Retinal pigment epithelial cell (primary cell): ENCODE measurements around the gene EFCAB8.

Experiments used
- DNase-seq: peaks from one replicate; pipeline ENCODE4 v3.0.0-alpha.2; 2010; ENCODE audit warnings: low read depth
- H3K4me3 ChIP-seq: 2 replicates; pipeline ENCODE4 v1.5.1; 2011; ENCODE audit warnings: mild to moderate bottlenecking, low read length, control low read depth, moderate library complexity
- CTCF ChIP-seq: conservative IDR thresholded peaks from 2 replicates; pipeline ENCODE4 v1.5.1; 2011; ENCODE audit warnings: low read depth, low read length, control low read depth, inconsistent platforms

Gene EFCAB8

GRCh38 chr20:32885952-32886351 is 27.2 kb downstream of the EFCAB8 start:
- no peak for DNase-seq
- no peak overlapping the region for H3K4me3 ChIP-seq
- no peak for TF ChIP-seq CTCF

GRCh38 chr20:32886652-32887051 is 27.9 kb downstream of the EFCAB8 start:
- H3K4me3 ChIP-seq: no peak overlapping the region
- DNase-seq: no peak
- no peak for TF ChIP-seq CTCF

GRCh38 chr20:32887492-32887891 is 28.8 kb downstream of the EFCAB8 start:
- TF ChIP-seq CTCF: no peak
- H3K4me3 ChIP-seq: no peak overlapping the region
- DNase-seq: no peak

- DNase-seq: no peak
- no peak overlapping the region for H3K4me3 ChIP-seq
- no peak for TF ChIP-seq CTCF
Observed at GRCh38 chr20:32888636-32889035, 29.9 kb downstream of the EFCAB8 start.

- TF ChIP-seq CTCF: no peak
- DNase-seq: no peak
Observed at GRCh38 chr20:32889281-32889680, 30.6 kb downstream of the EFCAB8 start.

GRCh38 chr20:32891491-32891890 is 32.8 kb downstream of the EFCAB8 start:
- no peak for TF ChIP-seq CTCF
- no peak for DNase-seq
- no peak overlapping the region for H3K4me3 ChIP-seq

More at GRCh38 chr20:32889281-32889680, 30.6 kb downstream of the EFCAB8 start:
- H3K4me3 ChIP-seq: no peak overlapping the region

- no peak overlapping the region for H3K4me3 ChIP-seq
- TF ChIP-seq CTCF: no peak
- no peak for DNase-seq
Observed at GRCh38 chr20:32891926-32892660, 33.4 kb downstream of the EFCAB8 start.
